Stimulated activated memory B cell treated with anti-CD40 and anti-IgM and Interleukin-4, amounts not matched to agents 10 μg/mL and 1 μg/mL and 100 μg/mL, for 72 hours (primary cell): ENCODE measurements around the gene NUP133.

Experiments used
- ATAC-seq: fragments of 150-1000 bp; cut with Tn5 transposase; 2 replicates; pipeline ENCODE4 v1.10.0; 2021
- H3K27ac Mint-ChIP-seq: one replicate; pipeline ENCODE4 v1.8.0; 2022; ENCODE audit warnings: mild to moderate bottlenecking, mixed read lengths
- H3K27me3 Mint-ChIP-seq: one replicate; pipeline ENCODE4 v1.8.0; 2022; ENCODE audit warnings: mixed read lengths
- H3K36me3 Mint-ChIP-seq: one replicate; pipeline ENCODE4 v1.8.0; 2022; ENCODE audit warnings: mixed read lengths
- H3K4me1 Mint-ChIP-seq: one replicate; pipeline ENCODE4 v1.8.0; 2022; ENCODE audit warnings: mixed read lengths
- H3K4me3 Mint-ChIP-seq: one replicate; pipeline ENCODE4 v1.8.0; 2022; ENCODE audit warnings: mild to moderate bottlenecking, moderate library complexity, mixed read lengths
- H3K9me3 Mint-ChIP-seq: one replicate; pipeline ENCODE4 v1.8.0; 2022; ENCODE audit warnings: mixed read lengths

The NUP133 gene

GRCh38 chr1:229445828-229446227 lies 62.3 kb downstream of the NUP133 start:
- Mint-ChIP-seq H3K27me3 (no peaks in the 10 kb centered on the region), H3K4me3 (no peak overlapping the region), H3K27ac (no peak overlapping the region), H3K9me3 (no peaks in the 10 kb centered on the region), H3K36me3 (peaks cover 19% of the 10 kb centered on the region), H3K4me1 (peaks cover 7% of the 10 kb centered on the region)
- no peak for ATAC-seq

GRCh38 chr1:229440851-229441537 lies 67.1 kb downstream of the NUP133 start:
- Mint-ChIP-seq H3K4me3 (peak overlapping the region; percentile 50), H3K27ac (peak overlapping the region; percentile 91)
- ATAC-seq = peak; percentile 93

GRCh38 chr1:229438021-229438420 lies 70.1 kb downstream of the NUP133 start:
- Mint-ChIP-seq H3K4me3 (no peak overlapping the region), H3K9me3 (no peaks in the 10 kb centered on the region), H3K36me3 (peaks cover 27% of the 10 kb centered on the region), H3K4me1 (peaks cover 22% of the 10 kb centered on the region), H3K27me3 (peaks cover 34% of the 10 kb centered on the region), H3K27ac (no peak overlapping the region)
- ATAC-seq = no peak

More at GRCh38 chr1:229440851-229441537, 67.1 kb downstream of the NUP133 start:
- no peaks in the 10 kb centered on the region for H3K9me3 Mint-ChIP-seq
- peaks cover 8% of the 10 kb centered on the region for H3K27me3 Mint-ChIP-seq
- H3K4me1 Mint-ChIP-seq = peaks cover 17% of the 10 kb centered on the region
- peaks cover 36% of the 10 kb centered on the region for H3K36me3 Mint-ChIP-seq

- ATAC-seq = no peak
- peaks cover 40% of the 10 kb centered on the region for H3K27me3 Mint-ChIP-seq
- H3K36me3 Mint-ChIP-seq = peaks cover 27% of the 10 kb centered on the region
- no peaks in the 10 kb centered on the region for H3K9me3 Mint-ChIP-seq
- no peak overlapping the region for H3K27ac Mint-ChIP-seq
- no peak overlapping the region for H3K4me3 Mint-ChIP-seq
- H3K4me1 Mint-ChIP-seq = peaks cover 22% of the 10 kb centered on the region
Measured at GRCh38 chr1:229437443-229437842, 70.7 kb downstream of the NUP133 start.

- no peak for ATAC-seq
- Mint-ChIP-seq H3K9me3 (no peaks in the 10 kb centered on the region), H3K27me3 (peaks cover 52% of the 10 kb centered on the region), H3K4me1 (peaks cover 27% of the 10 kb centered on the region), H3K27ac (peak overlapping the region; percentile 44), H3K36me3 (peaks cover 29% of the 10 kb centered on the region), H3K4me3 (no peak overlapping the region)
Measured at GRCh38 chr1:229436201-229436600, 71.9 kb downstream of the NUP133 start.

GRCh38 chr1:229434641-229435051 lies 73.5 kb downstream of the NUP133 start:
- no peak overlapping the region for H3K27ac Mint-ChIP-seq
- H3K36me3 Mint-ChIP-seq = peaks cover 19% of the 10 kb centered on the region
- H3K27me3 Mint-ChIP-seq = peaks cover 67% of the 10 kb centered on the region
- no peak for ATAC-seq
- no peak overlapping the region for H3K4me3 Mint-ChIP-seq
- H3K9me3 Mint-ChIP-seq = no peaks in the 10 kb centered on the region
- H3K4me1 Mint-ChIP-seq = peaks cover 24% of the 10 kb centered on the region

- Mint-ChIP-seq H3K27ac (no peak within 1 kb of the TSS), H3K27me3 (peaks cover 67% of the 10 kb centered on the region), H3K9me3 (no peaks in the 10 kb centered on the region), H3K4me3 (no peak within 1 kb of the TSS), H3K4me1 (peaks cover 24% of the 10 kb centered on the region), H3K36me3 (peaks cover 18% of the 10 kb centered on the region)
- no peak for ATAC-seq
Measured at GRCh38 chr1:229434005-229434640, 74.0 kb downstream of the NUP133 start, which contains the start of gene ACTA1. ACTA1 (minus strand) TSS chr1:229434094; CDS start chr1:229433115, 979 bp downstream.

GRCh38 chr1:229433364-229434004 lies 74.7 kb downstream of the NUP133 start:
- Mint-ChIP-seq H3K27me3 (peaks cover 69% of the 10 kb centered on the region), H3K9me3 (no peaks in the 10 kb centered on the region), H3K4me3 (no peak overlapping the region)

GRCh38 chr1:229432905-229433304 lies 75.2 kb downstream of the NUP133 start:
- peaks cover 75% of the 10 kb centered on the region for H3K27me3 Mint-ChIP-seq
- no peak overlapping the region for H3K4me3 Mint-ChIP-seq
- H3K27ac Mint-ChIP-seq = no peak overlapping the region
- no peaks in the 10 kb centered on the region for H3K9me3 Mint-ChIP-seq
- no peak for ATAC-seq
- peaks cover 6% of the 10 kb centered on the region for H3K36me3 Mint-ChIP-seq
- H3K4me1 Mint-ChIP-seq = peaks cover 20% of the 10 kb centered on the region

More at GRCh38 chr1:229433364-229434004, 74.7 kb downstream of the NUP133 start:
- no peak for ATAC-seq
- Mint-ChIP-seq H3K36me3 (peaks cover 11% of the 10 kb centered on the region), H3K27ac (no peak overlapping the region), H3K4me1 (peaks cover 20% of the 10 kb centered on the region)

GRCh38 chr1:229432116-229432461 lies 76.1 kb downstream of the NUP133 start:
- peak overlapping the region; percentile 36 for H3K4me3 Mint-ChIP-seq

GRCh38 chr1:229431284-229432115 lies 76.6 kb downstream of the NUP133 start:
- Mint-ChIP-seq H3K4me3 (peak overlapping the region; percentile 65), H3K4me1 (peaks cover 20% of the 10 kb centered on the region), H3K27ac (peak overlapping the region; percentile 64), H3K36me3 (peaks cover 6% of the 10 kb centered on the region), H3K27me3 (peaks cover 82% of the 10 kb centered on the region), H3K9me3 (no peaks in the 10 kb centered on the region)
- no peak for ATAC-seq

More at GRCh38 chr1:229432116-229432461, 76.1 kb downstream of the NUP133 start:
- Mint-ChIP-seq H3K9me3 (no peaks in the 10 kb centered on the region), H3K27ac (no peak overlapping the region), H3K4me1 (peaks cover 20% of the 10 kb centered on the region), H3K27me3 (peaks cover 81% of the 10 kb centered on the region), H3K36me3 (peaks cover 6% of the 10 kb centered on the region)
- no peak for ATAC-seq

- peak overlapping the region; percentile 64 for H3K27ac Mint-ChIP-seq
Measured at GRCh38 chr1:229430761-229431283, 77.3 kb downstream of the NUP133 start.

GRCh38 chr1:229428256-229428655 lies 79.9 kb downstream of the NUP133 start:
- no peak for ATAC-seq
- H3K4me3 Mint-ChIP-seq = no peak overlapping the region
- H3K9me3 Mint-ChIP-seq = peaks cover 5% of the 10 kb centered on the region
- peaks cover 81% of the 10 kb centered on the region for H3K27me3 Mint-ChIP-seq
- H3K36me3 Mint-ChIP-seq = peaks cover 6% of the 10 kb centered on the region
- peaks cover 14% of the 10 kb centered on the region for H3K4me1 Mint-ChIP-seq
- no peak overlapping the region for H3K27ac Mint-ChIP-seq

More at GRCh38 chr1:229430761-229431283, 77.3 kb downstream of the NUP133 start:
- H3K4me1 Mint-ChIP-seq = peaks cover 20% of the 10 kb centered on the region
- peak overlapping the region; percentile 65 for H3K4me3 Mint-ChIP-seq
- H3K27me3 Mint-ChIP-seq = peaks cover 85% of the 10 kb centered on the region
- H3K9me3 Mint-ChIP-seq = no peaks in the 10 kb centered on the region
- peaks cover 6% of the 10 kb centered on the region for H3K36me3 Mint-ChIP-seq
- peak; percentile 21 for ATAC-seq

- no peak overlapping the region for H3K27ac Mint-ChIP-seq
- no peak overlapping the region for H3K4me3 Mint-ChIP-seq
- H3K27me3 Mint-ChIP-seq = peaks cover 74% of the 10 kb centered on the region
- H3K4me1 Mint-ChIP-seq = peaks cover 14% of the 10 kb centered on the region
- no peak for ATAC-seq
- peaks cover 8% of the 10 kb centered on the region for H3K9me3 Mint-ChIP-seq
- peaks cover 6% of the 10 kb centered on the region for H3K36me3 Mint-ChIP-seq
Measured at GRCh38 chr1:229427572-229427971, 80.6 kb downstream of the NUP133 start.
